ENCODE results near the gene ADH1A.
"Not testable (repeated sequence)": the region's sequence is repeated elsewhere in the genome, so short reads cannot be mapped to it uniquely, and the experiment has no call there.

Gene ADH1A

GRCh38 chr4:99290848-99291786 is at the start of gene ADH1A:
TSS of gene ADH1A (minus strand) at chr4:99290985. CDS start at chr4:99290914, 71 bp downstream.
- DNase-seq (ENCODE audit: low read depth in 2 of 2): no peak

DNA sequence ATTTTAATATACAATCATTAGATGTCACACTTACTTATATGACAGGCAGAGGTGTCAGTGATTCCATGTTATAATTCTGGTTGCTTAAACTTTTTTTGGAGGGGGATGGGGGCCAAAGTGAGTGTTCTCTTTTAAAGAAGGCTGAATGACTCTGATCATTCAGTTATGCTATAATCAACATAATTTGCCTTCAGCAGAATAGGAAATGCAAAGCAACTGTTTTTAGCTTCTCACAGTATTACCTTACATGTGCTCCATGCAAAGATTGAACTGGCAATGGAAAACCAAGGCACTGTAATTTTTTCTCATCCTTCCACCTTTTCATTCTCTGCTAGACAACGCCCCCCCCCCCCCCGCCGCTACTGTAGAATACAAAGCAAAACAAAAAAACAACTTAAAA is 48.4 kb upstream of the ADH1A start:
- no peak for DNase-seq (ENCODE audit: low read depth in 2 of 2)

DNA sequence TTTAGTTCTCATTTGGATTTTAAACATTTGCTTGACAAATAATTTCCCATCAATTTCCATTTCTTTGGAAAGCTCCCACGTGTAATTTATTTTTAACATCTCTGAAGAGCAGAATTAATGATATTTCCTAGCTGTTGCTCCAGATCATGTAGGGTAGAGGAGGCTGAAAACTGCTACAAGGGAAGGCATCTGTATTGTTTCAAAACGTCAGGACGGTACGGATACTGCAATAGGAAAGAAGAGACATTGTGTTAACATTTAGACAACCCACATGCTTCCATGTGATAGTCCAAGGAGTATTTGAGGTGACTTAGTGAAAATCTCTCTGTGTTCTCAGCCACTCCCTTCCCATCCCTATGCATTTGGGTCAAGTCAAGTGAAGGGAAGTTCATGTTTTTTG is 45.8 kb upstream of the ADH1A start:
- no peak for DNase-seq (ENCODE audit: low read depth in 2 of 2)

DNA sequence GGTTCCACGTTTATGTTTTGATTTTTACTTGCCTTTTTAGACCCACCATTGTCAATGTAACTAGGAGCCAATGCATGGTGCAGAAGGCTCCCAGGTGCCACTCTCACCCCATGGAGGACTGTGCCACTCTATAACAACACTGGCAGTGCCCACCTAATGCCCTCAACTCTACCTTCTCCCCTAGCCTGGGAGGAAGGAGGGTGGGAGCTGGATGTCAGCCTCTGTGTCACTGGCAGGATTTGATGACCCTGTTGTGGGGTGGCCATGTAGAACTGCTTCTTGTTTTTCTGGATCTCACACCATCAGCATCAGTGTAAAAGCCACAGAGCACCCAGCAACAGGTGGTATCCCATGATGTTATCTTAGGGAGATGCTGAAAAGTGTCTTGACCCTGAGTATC is 44.1 kb upstream of the ADH1A start:
- no peak for DNase-seq (ENCODE audit: low read depth in 2 of 2)

- no peak for DNase-seq (ENCODE audit: low read depth in 2 of 2)
Measured at GRCh38 chr4:99330648-99331047, 39.9 kb upstream of the ADH1A start.

DNA sequence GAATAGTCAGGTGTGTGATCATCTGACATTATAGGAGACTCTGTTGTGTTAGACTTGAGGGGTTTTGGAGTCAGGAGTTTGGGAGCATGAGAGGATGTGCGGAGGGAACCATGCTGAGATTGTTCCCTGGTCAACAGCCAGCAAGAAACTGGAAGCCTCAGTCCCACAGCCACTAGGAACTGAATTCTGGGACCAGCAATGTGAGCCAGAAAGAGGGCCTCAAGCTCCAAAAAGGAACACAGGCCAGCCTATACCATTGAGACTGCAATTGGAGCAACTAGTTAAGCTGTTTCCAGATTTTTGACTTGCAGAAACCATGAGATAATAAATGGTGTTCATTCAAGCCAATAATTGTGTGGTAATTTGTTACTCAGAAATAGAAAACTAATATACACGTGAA is 39.1 kb upstream of the ADH1A start:
- no peak for DNase-seq (ENCODE audit: low read depth in 2 of 2)

- peak in 1 of 2 experiments; percentile 7 for DNase-seq (ENCODE audit: low read depth in 2 of 2)
Measured at GRCh38 chr4:99324979-99325378, 34.2 kb upstream of the ADH1A start.

GRCh38 chr4:99324361-99324760 is 33.6 kb upstream of the ADH1A start:
- no peak for DNase-seq (ENCODE audit: low read depth in 2 of 2)

- no peak for DNase-seq (ENCODE audit: low read depth in 2 of 2)
Measured at GRCh38 chr4:99323756-99324155, 33.0 kb upstream of the ADH1A start.

DNA sequence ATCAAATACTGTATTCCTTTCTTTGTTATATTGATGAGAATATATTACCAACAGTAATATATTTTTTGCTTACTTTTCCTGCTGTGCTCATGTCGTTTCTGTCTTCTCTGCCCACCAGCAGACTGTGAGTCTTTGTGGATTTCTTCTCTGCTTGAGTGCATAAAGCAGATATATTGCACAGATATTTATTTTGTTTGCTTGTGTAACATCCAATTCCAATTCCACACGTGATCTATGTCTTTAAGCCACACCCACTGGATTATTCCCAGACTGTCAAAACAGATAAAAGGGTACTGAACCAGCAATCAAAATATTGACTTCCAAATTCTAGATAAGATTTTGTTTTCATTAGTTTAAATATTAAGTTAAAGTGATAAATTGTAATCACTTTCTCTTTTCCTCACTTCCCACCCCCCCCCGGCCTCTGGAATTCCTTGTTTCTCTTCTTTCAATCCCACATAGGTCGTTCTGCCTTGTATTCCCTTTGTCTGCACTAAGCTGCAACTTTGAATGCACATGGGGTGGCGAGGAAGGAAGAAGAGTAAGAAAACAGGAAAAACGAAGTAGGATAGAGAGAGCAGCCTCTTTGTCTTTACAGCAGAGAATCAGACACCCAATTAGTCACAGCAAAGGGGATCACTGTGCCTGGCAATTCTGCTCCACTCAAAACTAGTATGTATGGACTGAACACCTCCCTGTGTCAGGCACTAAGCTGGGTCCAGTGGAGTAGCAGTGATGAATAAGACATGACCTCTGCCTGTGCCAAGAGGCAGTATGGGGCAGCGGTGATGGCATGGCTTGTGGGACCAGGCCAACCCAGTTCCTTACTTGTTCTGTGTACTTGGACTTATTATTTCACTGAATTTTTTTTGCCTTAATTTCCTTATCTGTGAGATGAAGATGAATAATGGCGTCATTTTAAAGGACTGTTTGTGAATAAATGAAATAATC is 30.7 kb upstream of the ADH1A start, which contains the start of gene ADH1B:
TSS of gene ADH1B (minus strand) at position 161 of the 951 bp plus-strand sequence. CDS start at position 91, 70 bp downstream.
- no peak for DNase-seq (ENCODE audit: low read depth in 2 of 2)

DNA sequence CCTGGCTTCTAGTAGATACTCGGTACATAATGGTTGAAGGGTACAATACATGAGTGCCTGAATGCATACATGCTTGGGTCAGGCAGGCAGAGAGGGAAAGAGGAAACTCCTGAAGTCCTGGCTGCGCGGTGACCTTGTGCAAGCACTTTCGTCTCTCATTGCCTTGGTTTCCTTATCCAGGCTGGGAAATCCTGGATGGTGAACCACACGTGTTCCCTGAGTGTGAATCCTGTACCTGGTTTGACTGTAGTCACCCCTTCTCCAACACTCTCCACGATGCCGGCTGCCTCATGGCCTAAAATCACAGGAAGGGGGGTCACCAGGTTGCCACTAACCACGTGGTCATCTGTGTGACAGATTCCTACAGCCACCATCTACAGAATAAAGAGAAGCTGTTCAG is 27.0 kb upstream of the ADH1A start:
- not testable (repeated sequence) for DNase-seq (ENCODE audit: low read depth in 2 of 2)

GRCh38 chr4:99317354-99317753 is 26.6 kb upstream of the ADH1A start:
- DNase-seq (ENCODE audit: low read depth in 2 of 2): no peak

- DNase-seq (ENCODE audit: low read depth in 2 of 2): no peak
Measured at GRCh38 chr4:99315839-99316238, 25.1 kb upstream of the ADH1A start.

DNA sequence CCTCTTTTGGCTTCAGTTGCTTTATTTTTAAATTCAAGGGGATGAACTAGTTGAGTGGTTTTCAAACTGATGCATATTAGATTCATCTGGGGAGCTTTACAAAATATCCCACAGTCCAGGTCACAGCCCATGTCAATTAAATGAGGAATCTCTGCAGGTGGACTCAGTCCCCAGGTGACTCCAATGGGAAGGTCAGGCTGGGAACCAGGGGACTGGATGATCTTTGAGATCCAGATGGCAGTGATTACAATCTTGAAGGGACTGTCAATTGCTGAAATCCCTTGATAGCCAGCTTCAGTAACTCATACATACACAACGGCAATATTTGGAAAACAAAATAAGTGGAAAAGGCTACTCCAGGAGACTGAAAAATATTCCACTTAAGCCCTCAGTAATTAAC is 23.4 kb upstream of the ADH1A start:
- DNase-seq (ENCODE audit: low read depth in 2 of 2): no peak

- DNase-seq (ENCODE audit: low read depth in 2 of 2): no peak
Measured at GRCh38 chr4:99310389-99310788, 19.6 kb upstream of the ADH1A start.

GRCh38 chr4:99305638-99306400 is 15.0 kb upstream of the ADH1A start:
- no peak for DNase-seq (ENCODE audit: low read depth in 2 of 2)

DNA sequence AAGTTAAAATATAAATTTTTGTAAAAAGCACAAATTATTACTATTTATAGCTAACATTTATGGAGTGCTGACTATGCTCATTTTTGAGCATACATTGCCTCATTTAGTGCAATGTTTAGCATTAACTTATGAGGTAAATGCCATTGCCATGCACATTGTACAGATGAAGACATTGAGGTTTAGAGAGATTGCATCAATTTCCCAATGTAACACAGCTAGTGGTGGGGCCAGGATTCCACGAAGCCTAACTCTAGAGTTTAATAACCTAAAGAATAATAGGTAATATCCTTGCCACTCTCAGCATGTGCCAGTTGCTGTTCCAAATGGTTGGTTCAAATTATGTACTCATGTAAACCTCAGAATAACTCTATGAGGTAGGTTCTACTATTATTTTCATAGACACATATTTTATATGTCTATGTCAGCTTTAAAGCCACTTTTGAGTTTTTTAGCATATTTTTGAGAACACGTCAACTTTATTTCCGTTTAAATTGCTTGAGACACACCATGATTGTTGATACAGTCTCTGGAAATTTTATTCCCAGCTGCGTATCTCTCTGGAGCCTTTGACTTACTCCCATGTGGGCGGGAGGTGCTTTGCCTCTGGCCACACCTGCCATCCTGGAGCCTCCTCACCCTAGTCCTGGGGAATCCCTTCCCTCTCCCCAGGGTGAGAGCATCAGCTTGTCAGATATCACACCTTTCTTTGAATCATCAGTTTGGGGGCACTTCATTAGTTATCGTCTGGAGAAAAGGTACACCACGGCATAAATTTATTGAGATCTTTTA is 10.8 kb upstream of the ADH1A start:
- DNase-seq (ENCODE audit: low read depth in 2 of 2): peak in 1 of 2 experiments; percentile 11

DNA sequence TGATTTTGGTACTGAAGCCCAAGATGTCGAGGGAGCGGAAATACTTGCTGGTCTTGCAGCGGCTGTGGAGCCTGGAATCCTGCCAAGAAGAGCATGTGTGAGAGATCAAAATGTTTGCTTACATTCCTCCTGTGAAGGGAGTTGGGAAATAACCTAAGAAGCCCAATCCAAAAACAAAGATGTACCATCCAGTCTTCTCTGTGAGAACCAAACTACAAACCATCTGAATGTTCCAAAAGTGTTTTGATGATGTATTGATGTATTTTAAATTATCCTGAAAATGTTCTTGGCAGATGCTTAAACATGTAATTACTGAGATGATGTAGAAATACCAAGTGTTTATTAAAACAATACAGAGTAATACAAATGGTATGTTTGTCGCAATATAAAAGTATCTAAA is 10.1 kb upstream of the ADH1A start:
- peak; percentile 82 to 84 for DNase-seq (ENCODE audit: low read depth in 2 of 2)

GRCh38 chr4:99293357-99293756 is 2.6 kb upstream of the ADH1A start:
- DNase-seq (ENCODE audit: low read depth in 2 of 2): no peak

GRCh38 chr4:99285387-99285786 is 5.4 kb downstream of the ADH1A start:
- no peak for DNase-seq (ENCODE audit: low read depth in 2 of 2)

DNA sequence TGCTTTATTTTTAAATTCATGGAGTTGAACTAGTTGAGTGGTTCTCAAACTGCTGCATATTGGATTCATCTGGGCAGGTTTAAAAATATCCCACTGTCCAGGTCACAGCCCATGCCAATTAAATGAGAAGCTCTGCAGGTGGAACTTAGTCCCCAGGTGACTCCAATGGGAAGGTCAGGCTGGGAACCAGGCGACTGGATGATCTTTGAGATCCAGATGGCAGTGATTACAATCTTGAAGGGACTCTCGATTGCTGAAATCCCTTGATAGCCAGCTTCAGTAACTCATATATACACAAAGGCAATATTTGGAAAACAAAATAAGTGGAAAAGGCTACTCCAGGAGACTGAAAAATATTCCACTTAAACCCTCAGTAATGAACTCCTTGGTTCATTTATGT is 8.1 kb downstream of the ADH1A start:
- DNase-seq (ENCODE audit: low read depth in 2 of 2): no peak

Data from fibroblast of skin of left quadriceps (primary cell).